CD4-positive, alpha-beta T cell (primary cell): ENCODE measurements around the gene NUDT16L1. TPM values are rescaled to one million over a fixed set of nuclear protein-coding genes. Genes with fewer than 3 reads are reported as not detected.

Experiments used
- ATAC-seq: fragments of 200-7000 bp; cut with Tn5 transposase; one replicate; pipeline ENCODE4 v1.10.0; 2022; ENCODE audit warnings: mild to moderate bottlenecking; ENCODE audit not compliant: poor library complexity
- CTCF ChIA-PET: fragments of 350-600 bp; sonication (Branson Sonifier 250); formaldehyde crosslinking; loops from one replicate; lab custom pipeline; 2021; ENCODE audit warnings: antibody characterized with exemption, inconsistent platforms; lab: Charles Lee
- POLR2A ChIA-PET: fragments of 350-600 bp; sonication (Branson Sonifier 250); formaldehyde crosslinking; loops from one replicate; lab custom pipeline; 2021; ENCODE audit warnings: antibody characterized with exemption, inconsistent platforms; lab: Charles Lee
- DNase-seq, 14 experiments: peaks; one replicate each; pipeline ENCODE4 v3.0.0-alpha.2; 2013 to 2020; ENCODE audit warnings: mixed read lengths in 2 of 14
- H3K27ac ChIP-seq, 2 donors: one replicate each; pipeline versions ENCODE4 v1.5.1 to v1.7.0; 2013; ENCODE audit warnings: low read length in 2 of 2, low read depth in 1 of 2, mild to moderate bottlenecking in 1 of 2
- H3K27me3 ChIP-seq, 2 experiments: 1 replicate in 1 of 2; 2 replicates in 1 of 2; pipeline versions ENCODE4 v1.6.1 to v1.7.0; 2013; ENCODE audit warnings: low read length in 2 of 2, control low read depth in 1 of 2, mild to moderate bottlenecking in 1 of 2, moderate library complexity in 1 of 2; ENCODE audit not compliant: insufficient read depth in 2 of 2, control insufficient read depth in 1 of 2
- H3K36me3 ChIP-seq: one replicate; pipeline ENCODE4 v1.6.1; 2013; ENCODE audit warnings: low read length, control low read depth; ENCODE audit not compliant: insufficient read depth
- H3K4me1 ChIP-seq: one replicate; pipeline ENCODE4 v1.6.1; 2013; ENCODE audit warnings: low read length, control low read depth; ENCODE audit not compliant: insufficient read depth
- H3K4me3 ChIP-seq: one replicate; pipeline ENCODE4 v1.5.1; 2013; ENCODE audit warnings: mild to moderate bottlenecking, low read length, moderate library complexity
- H3K9me3 ChIP-seq, 2 experiments: 1 replicate in 1 of 2; 2 replicates in 1 of 2; pipeline versions ENCODE4 v1.6.1 to v1.7.0; 2013; ENCODE audit warnings: low read length in 2 of 2, mild to moderate bottlenecking in 2 of 2, control low read depth in 1 of 2, moderate library complexity in 1 of 2; ENCODE audit not compliant: control insufficient read depth in 1 of 2, insufficient read depth in 1 of 2
- H3K27ac Mint-ChIP-seq: one replicate; pipeline ENCODE4 v1.8.0; 2020; ENCODE audit warnings: mixed read lengths
- H3K27me3 Mint-ChIP-seq: one replicate; pipeline ENCODE4 v1.8.0; 2021; ENCODE audit warnings: mixed read lengths
- H3K36me3 Mint-ChIP-seq: one replicate; pipeline ENCODE4 v1.8.0; 2021; ENCODE audit warnings: low read depth, mixed read lengths
- H3K4me1 Mint-ChIP-seq: one replicate; pipeline ENCODE4 v1.8.0; 2021; ENCODE audit warnings: low read depth, mixed read lengths
- H3K4me3 Mint-ChIP-seq: one replicate; pipeline ENCODE4 v1.8.0; 2020; ENCODE audit warnings: mild to moderate bottlenecking, mixed read lengths
- H3K9me3 Mint-ChIP-seq: one replicate; pipeline ENCODE4 v1.8.0; 2020; ENCODE audit warnings: mixed read lengths
- intact Hi-C, 2 experiments: fragments of 100-400 bp; cut with DNase I in 1 of 2; cut with micrococcal nuclease in 1 of 2; formaldehyde crosslinking; loops; one replicate each; pipeline versions ENCODE4 v1.15.1 to v1.9.0; 2023 to 2025; cut with DNase I, micrococcal nuclease
- total RNA-seq, 174 experiments: library from RNA in 2 of 174; stranded (reverse) in 2 of 174; gene quantifications; one replicate each; pipeline ENCODE4 v1.2.3 and lab custom pipeline; 2021 to 2026
- TF ChIP-seq, protein P1 (sequence below): fragments of 200-600 bp; IDR thresholded peaks from one replicate; pipeline ENCODE4 v1.8.0; 2022; ENCODE audit warnings: antibody characterized with exemption, mild to moderate bottlenecking

The NUDT16L1 gene
- total RNA-seq, 2 experiments from 2014 or later = 75.2 to 78.9 TPM

DNA sequence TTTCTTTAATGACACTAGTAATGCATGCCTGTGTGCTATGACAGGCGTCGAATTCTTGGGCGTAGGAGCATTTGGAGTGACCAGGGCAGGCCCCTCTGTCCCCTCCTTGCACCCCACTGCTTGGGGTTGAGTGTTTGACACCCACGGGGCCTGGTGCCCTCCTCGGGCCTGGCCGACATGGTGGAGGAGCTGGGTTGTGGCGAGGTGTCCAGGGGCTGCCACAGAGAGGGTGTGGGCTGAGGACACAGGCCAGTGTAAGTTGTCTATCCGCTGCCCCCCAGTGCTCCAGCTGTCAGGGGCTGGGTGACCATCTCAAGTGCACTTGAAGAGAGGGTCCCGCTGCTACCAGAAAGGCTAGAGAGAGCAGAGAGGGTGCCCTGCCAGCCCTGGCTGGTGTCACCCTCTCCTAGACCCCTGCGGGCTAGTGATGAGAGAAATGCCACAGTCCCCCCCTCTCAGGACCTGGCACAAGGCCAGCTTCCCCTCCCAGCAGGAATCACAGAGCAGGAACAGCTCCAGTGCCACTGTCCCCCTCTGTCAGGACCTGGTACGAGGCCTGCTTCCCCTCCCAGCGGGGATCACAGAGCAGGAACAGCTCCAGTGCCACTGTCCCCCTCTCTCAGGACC lies 38.3 kb upstream of the NUDT16L1 start:
- POLR2A ChIA-PET = no interaction called here
- TF ChIP-seq, protein P1, sequence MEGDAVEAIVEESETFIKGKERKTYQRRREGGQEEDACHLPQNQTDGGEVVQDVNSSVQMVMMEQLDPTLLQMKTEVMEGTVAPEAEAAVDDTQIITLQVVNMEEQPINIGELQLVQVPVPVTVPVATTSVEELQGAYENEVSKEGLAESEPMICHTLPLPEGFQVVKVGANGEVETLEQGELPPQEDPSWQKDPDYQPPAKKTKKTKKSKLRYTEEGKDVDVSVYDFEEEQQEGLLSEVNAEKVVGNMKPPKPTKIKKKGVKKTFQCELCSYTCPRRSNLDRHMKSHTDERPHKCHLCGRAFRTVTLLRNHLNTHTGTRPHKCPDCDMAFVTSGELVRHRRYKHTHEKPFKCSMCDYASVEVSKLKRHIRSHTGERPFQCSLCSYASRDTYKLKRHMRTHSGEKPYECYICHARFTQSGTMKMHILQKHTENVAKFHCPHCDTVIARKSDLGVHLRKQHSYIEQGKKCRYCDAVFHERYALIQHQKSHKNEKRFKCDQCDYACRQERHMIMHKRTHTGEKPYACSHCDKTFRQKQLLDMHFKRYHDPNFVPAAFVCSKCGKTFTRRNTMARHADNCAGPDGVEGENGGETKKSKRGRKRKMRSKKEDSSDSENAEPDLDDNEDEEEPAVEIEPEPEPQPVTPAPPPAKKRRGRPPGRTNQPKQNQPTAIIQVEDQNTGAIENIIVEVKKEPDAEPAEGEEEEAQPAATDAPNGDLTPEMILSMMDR = no peak
- Histone ChIP-seq H3K4me3 (no peak overlapping the region), H3K36me3 (peaks cover 66% of the 10 kb centered on the region), H3K27ac (no peak overlapping the region), H3K4me1 (peaks cover 30% of the 10 kb centered on the region), H3K9me3 (no peaks in the 10 kb centered on the region), H3K27me3 (no peaks in the 10 kb centered on the region)
- Mint-ChIP-seq H3K4me1 (peaks cover 24% of the 10 kb centered on the region), H3K27ac (no peak overlapping the region), H3K9me3 (no peaks in the 10 kb centered on the region), H3K27me3 (no peaks in the 10 kb centered on the region), H3K4me3 (no peak overlapping the region), H3K36me3 (peaks cover 52% of the 10 kb centered on the region)
- no peak for DNase-seq
- CTCF ChIA-PET = no interaction called here
- intact Hi-C loops = loop anchor here in 1 of 2 experiments (5.0 kb wide), 2 partner anchors 37 to 38 kb away; partner anchors contain the start of gene NUDT16L1
- no peak for ATAC-seq

DNA sequence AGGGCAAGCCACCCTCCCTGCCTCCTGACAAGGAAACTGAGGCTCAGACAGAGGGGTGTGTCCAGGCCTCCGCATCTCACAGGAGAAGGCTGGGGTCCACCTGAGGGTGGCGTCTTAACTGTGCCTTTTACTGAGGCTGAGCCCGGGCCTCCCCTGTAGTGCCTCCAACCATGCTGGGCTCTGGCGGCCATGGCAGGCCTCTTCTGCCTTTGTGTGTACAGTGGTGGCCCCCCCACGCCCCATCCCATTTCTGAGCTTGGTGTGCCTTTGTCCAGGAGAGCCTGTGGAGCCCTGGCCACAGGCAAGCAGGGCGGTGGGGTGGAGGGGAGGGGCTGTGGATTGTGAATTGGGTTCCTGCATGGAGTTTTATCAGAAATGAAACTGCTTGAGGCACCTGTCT lies 37.6 kb upstream of the NUDT16L1 start:
- H3K36me3 ChIP-seq = peaks cover 66% of the 10 kb centered on the region
- Mint-ChIP-seq H3K27ac (no peak overlapping the region), H3K27me3 (no peaks in the 10 kb centered on the region), H3K9me3 (no peaks in the 10 kb centered on the region), H3K4me1 (peaks cover 24% of the 10 kb centered on the region), H3K4me3 (no peak overlapping the region), H3K36me3 (peaks cover 45% of the 10 kb centered on the region)
- H3K27me3 ChIP-seq = no peaks in the 10 kb centered on the region
- no peak overlapping the region for H3K27ac ChIP-seq
- intact Hi-C loops = no loop called here
- DNase-seq = no peak
- CTCF ChIA-PET = interaction anchor here (1.7 kb wide), 1 partner anchor 32 kb away, joined by 7 read pairs; the partner anchor contains the start of gene MGRN1
- no peaks in the 10 kb centered on the region for H3K9me3 ChIP-seq
- no peak overlapping the region for H3K4me3 ChIP-seq
- ATAC-seq = no peak
- TF ChIP-seq, protein P1 = no peak
- H3K4me1 ChIP-seq = peaks cover 30% of the 10 kb centered on the region
- POLR2A ChIA-PET = no interaction called here

DNA sequence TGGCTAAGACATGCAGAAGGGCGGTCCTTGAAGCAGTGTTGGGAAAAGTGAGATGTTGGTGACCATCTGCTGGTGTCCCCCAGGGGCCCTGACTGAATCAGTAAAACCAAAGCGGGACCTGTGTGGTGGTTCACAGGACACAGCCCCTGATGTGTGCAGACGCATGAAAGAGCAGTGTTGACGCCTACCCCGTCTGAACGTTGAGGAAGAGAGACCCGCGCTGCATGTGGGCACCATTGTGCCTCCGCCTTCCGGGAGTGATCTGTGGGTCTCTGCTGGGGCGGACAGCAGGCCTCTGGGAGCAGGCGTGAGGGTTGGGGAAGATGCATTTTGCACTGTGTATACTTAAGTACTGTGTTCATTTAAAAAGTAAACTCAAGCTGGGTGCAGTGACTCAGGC lies 37.1 kb upstream of the NUDT16L1 start:
- H3K27ac ChIP-seq = no peak overlapping the region
- POLR2A ChIA-PET = no interaction called here
- H3K4me3 ChIP-seq = no peak overlapping the region
- Mint-ChIP-seq H3K9me3 (no peaks in the 10 kb centered on the region), H3K4me3 (no peak overlapping the region), H3K27me3 (no peaks in the 10 kb centered on the region), H3K27ac (no peak overlapping the region), H3K4me1 (peaks cover 28% of the 10 kb centered on the region), H3K36me3 (peaks cover 42% of the 10 kb centered on the region)
- H3K9me3 ChIP-seq = no peaks in the 10 kb centered on the region
- H3K36me3 ChIP-seq = peaks cover 62% of the 10 kb centered on the region
- ATAC-seq (no peak), DNase-seq (no peak)
- no peaks in the 10 kb centered on the region for H3K27me3 ChIP-seq
- CTCF ChIA-PET = interaction anchor here (1.7 kb wide), 1 partner anchor 32 kb away, joined by 7 read pairs; the partner anchor contains the start of gene MGRN1
- TF ChIP-seq, protein P1 = no peak
- H3K4me1 ChIP-seq = peaks cover 30% of the 10 kb centered on the region
- intact Hi-C loops = no loop called here
